ENCODE results near the gene UBE2D1. TPM values are rescaled to one million over a fixed set of nuclear protein-coding genes. Genes with fewer than 3 reads are reported as not detected.
A peak's percentile ranks its signal among the peaks of the same experiment; 100 is the strongest.

UBE2D1 gene
- total and polyA plus RNA-seq, 2 of the 13 experiments (the other 11 are each of a cell fraction or from before 2014, with no cell fraction given), result 6.2 to 13.8 TPM

- TF ChIP-seq ZBTB40 (IDR thresholded peaks at IDR 0.05), result no peak
- no peak for TF ChIP-seq ZBTB40 (CRISPR knock-in tag; IDR thresholded peaks at IDR 0.05)
- TF ChIP-seq GPN1 (CRISPR knock-in tag; IDR thresholded peaks at IDR 0.05; ENCODE audit: borderline replicate concordance), result no peak
- TF ChIP-seq ELF4 (CRISPR knock-in tag; IDR thresholded peaks at IDR 0.05; ENCODE audit: borderline replicate concordance), result no peak
- no peak for TF ChIP-seq CBFB (CRISPR knock-in tag; IDR thresholded peaks at IDR 0.05)
- TF ChIP-seq MIER3 (CRISPR knock-in tag; IDR thresholded peaks at IDR 0.05; ENCODE audit: borderline replicate concordance), result 0 out of 2 replicates have a peak, but pooled peaks have one; percentile 30
- TF ChIP-seq MAFK (conservative IDR thresholded peaks at IDR 0.05 in 1 of 2, IDR thresholded peaks at IDR 0.05 in 1 of 2; ENCODE audit: low read length in 2 of 2), result peak; percentile 73 to 74
- no peak for TF ChIP-seq PHB2 (IDR thresholded peaks at IDR 0.05; ENCODE audit: partially characterized antibody)
- no peak for TF ChIP-seq SMYD3 (CRISPR knock-in tag; IDR thresholded peaks at IDR 0.05)
- peak; percentile 31; the same call in 1 of the 2 replicates for TF ChIP-seq THAP11 (CRISPR knock-in tag; IDR thresholded peaks at IDR 0.05)
- no peak for TF ChIP-seq MED1 (CRISPR knock-in tag; IDR thresholded peaks at IDR 0.05)
- TF ChIP-seq SOX13 (IDR thresholded peaks at IDR 0.05), result no peak
- peak in 1 of 2 experiments; percentile 51; a peak in 1 of 4 replicates for TF ChIP-seq SOX13 (CRISPR knock-in tag; conservative IDR thresholded peaks at IDR 0.05 in 1 of 2, IDR thresholded peaks at IDR 0.05 in 1 of 2)
- TF ChIP-seq CEBPG (CRISPR knock-in tag; IDR thresholded peaks at IDR 0.05), result peak; percentile 82
- TF ChIP-seq TBX2 (CRISPR knock-in tag; IDR thresholded peaks at IDR 0.05; ENCODE audit: borderline replicate concordance), result no peak
- TF ChIP-seq RNF2 (conservative IDR thresholded peaks at IDR 0.05; ENCODE audit: low read depth), result no peak
- TF ChIP-seq ZNF446 (CRISPR knock-in tag; IDR thresholded peaks at IDR 0.05), result no peak
- 0 out of 2 replicates have a peak, but pooled peaks have one; percentile 24 for TF ChIP-seq RCOR2 (CRISPR knock-in tag; IDR thresholded peaks at IDR 0.05)
- TF ChIP-seq ATF4 (CRISPR knock-in tag; IDR thresholded peaks at IDR 0.05), result peak in 1 of 2 experiments; percentile 22; a peak in 1 of 4 replicates
- 0 out of 2 replicates have a peak, but pooled peaks have one; percentile 18 for TF ChIP-seq ZNF12 (CRISPR knock-in tag; IDR thresholded peaks at IDR 0.05)
- peak; percentile 65; the same call in 1 of the 2 replicates for TF ChIP-seq MAFF (IDR thresholded peaks at IDR 0.05; ENCODE audit: low read depth, low read length)
- TF ChIP-seq RBM39 (IDR thresholded peaks at IDR 0.05; ENCODE audit: low read depth, low read length, poor library complexity, severe bottlenecking), result no peak
Measured at GRCh38 chr10:58350619-58351323, 16.0 kb downstream of the UBE2D1 start (continued).

Measured in HepG2 (cell line).